ENCODE data around the gene FBRS. TPM values are rescaled to one million over a fixed set of nuclear protein-coding genes. Genes with fewer than 3 reads are reported as not detected.
"Not testable (repeated sequence)": the region's sequence is repeated elsewhere in the genome, so short reads cannot be mapped to it uniquely, and the experiment has no call there.

FBRS gene
- total RNA-seq, 1 donor from 2014 or later, result 30.4 TPM

GRCh38 chr16:30692396-30693064 lies 34.3 kb downstream of the FBRS start:
- no peak for ATAC-seq
- intact Hi-C loops (cut with micrococcal nuclease), result no loop called here

GRCh38 chr16:30694926-30695693 lies 36.9 kb downstream of the FBRS start:
- intact Hi-C loops (cut with micrococcal nuclease), result no loop called here
- DNase-seq (no peak), ATAC-seq (no peak)

More at GRCh38 chr16:30692396-30693064, 34.3 kb downstream of the FBRS start:
- no peak for DNase-seq

- DNase-seq; ATAC-seq; intact Hi-C loops (cut with micrococcal nuclease): not testable (repeated sequence)
These were observed 38.4 kb downstream of the FBRS start for GRCh38 chr16:30696646-30697045.

GRCh38 chr16:30697264-30698138 lies 39.3 kb downstream of the FBRS start:
- intact Hi-C loops (cut with micrococcal nuclease), result no loop called here
- DNase-seq (no peak), ATAC-seq (peak; percentile 94)

GRCh38 chr16:30698139-30698815 lies 40.0 kb downstream of the FBRS start:
- intact Hi-C loops (cut with micrococcal nuclease), result no loop called here
- ATAC-seq (peak; percentile 88), DNase-seq (peak; percentile 99)

- peak; percentile 76 for ATAC-seq
These were observed 40.8 kb downstream of the FBRS start, which contains the start of gene SRCAP for GRCh38 chr16:30698816-30699614. TSS of gene SRCAP (plus strand) at chr16:30699171. CDS start at chr16:30700825, 1,654 bp downstream.

GRCh38 chr16:30699615-30700099 lies 41.4 kb downstream of the FBRS start:
- ATAC-seq (no peak), DNase-seq (no peak)

More at GRCh38 chr16:30698816-30699614, 40.8 kb downstream of the FBRS start, which contains the start of gene SRCAP:
- intact Hi-C loops (cut with micrococcal nuclease), result no loop called here
- DNase-seq, result peak; percentile 90

GRCh38 chr16:30700491-30700890 lies 42.3 kb downstream of the FBRS start:
- ATAC-seq (peak; percentile 6), DNase-seq (peak; percentile 70)
- intact Hi-C loops (cut with micrococcal nuclease), result no loop called here

More at GRCh38 chr16:30699615-30700099, 41.4 kb downstream of the FBRS start:
- intact Hi-C loops (cut with micrococcal nuclease), result no loop called here

GRCh38 chr16:30700971-30701370 lies 42.7 kb downstream of the FBRS start:
- ATAC-seq, result no peak
- DNase-seq, result no peak
- intact Hi-C loops (cut with micrococcal nuclease), result no loop called here

GRCh38 chr16:30703071-30703470 lies 44.8 kb downstream of the FBRS start:
- intact Hi-C loops (cut with micrococcal nuclease); ATAC-seq: not testable (repeated sequence)

GRCh38 chr16:30703971-30704370 lies 45.7 kb downstream of the FBRS start:
- ATAC-seq, result no peak
- no peak for DNase-seq
- intact Hi-C loops (cut with micrococcal nuclease), result no loop called here

More at GRCh38 chr16:30703071-30703470, 44.8 kb downstream of the FBRS start:
- DNase-seq, result not testable (repeated sequence)

GRCh38 chr16:30706046-30706445 lies 47.8 kb downstream of the FBRS start:
- intact Hi-C loops (cut with micrococcal nuclease), result no loop called here
- no peak for ATAC-seq

GRCh38 chr16:30710971-30711370 lies 52.7 kb downstream of the FBRS start:
- ATAC-seq, result no peak
- no peak for DNase-seq
- intact Hi-C loops (cut with micrococcal nuclease), result no loop called here

More at GRCh38 chr16:30706046-30706445, 47.8 kb downstream of the FBRS start:
- DNase-seq, result no peak

- DNase-seq (no peak), ATAC-seq (no peak)
- intact Hi-C loops (cut with micrococcal nuclease), result no loop called here
These were observed 53.5 kb downstream of the FBRS start for GRCh38 chr16:30711712-30712111.

- DNase-seq (no peak), ATAC-seq (no peak)
- intact Hi-C loops (cut with micrococcal nuclease), result no loop called here
These were observed 57.7 kb downstream of the FBRS start for GRCh38 chr16:30715750-30716445.

GRCh38 chr16:30720086-30720485 lies 61.9 kb downstream of the FBRS start:
- intact Hi-C loops (cut with micrococcal nuclease), result no loop called here
- DNase-seq, result no peak
- no peak for ATAC-seq

Data from left ventricle myocardium superior (tissue), 1 donor.